Neutrophil (primary cell): ENCODE measurements around the gene MAN1A1.

ENCODE experiments used
- H3K27ac ChIP-seq: fragments of 200-600 bp; sonication (generic); 2 replicates; pipeline ENCODE4 v1.5.1; 2016; ENCODE audit warnings: mild to moderate bottlenecking, moderate library complexity
- H3K27me3 ChIP-seq: fragments of 200-600 bp; sonication (generic); 2 replicates; pipeline ENCODE4 v1.6.0; 2016; ENCODE audit warnings: mild to moderate bottlenecking
- H3K36me3 ChIP-seq: fragments of 200-600 bp; sonication (generic); 2 replicates; pipeline ENCODE4 v1.5.1; 2017
- H3K4me1 ChIP-seq, 2 experiments: fragments of 200-600 bp in 1 of 2; sonication (generic) in 1 of 2; 1 replicate in 1 of 2; 2 replicates in 1 of 2; pipeline versions ENCODE4 v1.5.1 to v1.6.1; 2013 to 2016; ENCODE audit warnings: low read depth in 1 of 2, low read length in 1 of 2, mild to moderate bottlenecking in 1 of 2, moderate library complexity in 1 of 2; ENCODE audit not compliant: control insufficient read depth in 1 of 2, insufficient read depth in 1 of 2
- H3K4me3 ChIP-seq, 2 experiments: fragments of 200-600 bp in 1 of 2; sonication (generic) in 1 of 2; 1 replicate in 1 of 2; 2 replicates in 1 of 2; pipeline ENCODE4 v1.5.1; 2013 to 2016; ENCODE audit warnings: low read depth in 1 of 2, low read length in 1 of 2, mild to moderate bottlenecking in 1 of 2, moderate library complexity in 1 of 2
- H3K9me3 ChIP-seq: fragments of 200-600 bp; sonication (generic); 2 replicates; pipeline ENCODE4 v1.5.1; 2016
- TF ChIP-seq, protein P1 (sequence below): fragments of 200-600 bp; sonication (generic); IDR thresholded peaks from 2 replicates; pipeline ENCODE4 v1.5.1; 2016; ENCODE audit warnings: antibody characterized with exemption

MAN1A1 gene

DNA sequence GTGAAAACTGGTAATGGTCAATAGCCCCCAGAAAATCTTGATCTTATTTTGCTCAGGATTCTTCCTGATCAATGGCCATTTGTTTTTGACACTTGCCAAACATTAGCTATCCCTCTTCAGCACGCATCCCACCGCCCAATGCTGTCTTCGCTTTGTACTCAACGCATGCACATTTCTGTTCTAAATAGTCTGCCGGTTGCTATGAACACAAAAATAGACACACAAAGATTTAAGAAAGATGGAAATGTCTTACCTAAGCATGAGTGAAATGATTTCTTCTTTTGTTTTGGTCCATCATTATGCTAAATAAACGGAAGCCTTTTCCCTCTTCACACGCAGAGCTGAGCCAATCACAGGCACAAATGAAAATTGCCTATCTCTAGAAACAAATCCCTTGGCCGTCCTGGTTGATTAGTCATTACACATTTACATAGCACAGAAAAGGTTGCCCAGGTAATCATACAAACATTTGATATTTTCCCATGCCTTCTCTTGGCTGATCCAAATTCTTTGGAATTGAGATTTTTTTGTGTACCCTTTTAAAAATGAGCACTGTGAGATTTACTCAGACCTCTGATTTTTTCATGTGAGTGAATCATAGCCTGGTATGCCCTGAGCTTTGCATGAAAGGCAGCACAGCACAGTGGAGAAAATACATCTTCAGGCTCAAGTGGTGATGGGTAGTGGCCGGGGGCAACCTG lies 200.6 kb downstream of the MAN1A1 start:
- TF ChIP-seq, protein P1, sequence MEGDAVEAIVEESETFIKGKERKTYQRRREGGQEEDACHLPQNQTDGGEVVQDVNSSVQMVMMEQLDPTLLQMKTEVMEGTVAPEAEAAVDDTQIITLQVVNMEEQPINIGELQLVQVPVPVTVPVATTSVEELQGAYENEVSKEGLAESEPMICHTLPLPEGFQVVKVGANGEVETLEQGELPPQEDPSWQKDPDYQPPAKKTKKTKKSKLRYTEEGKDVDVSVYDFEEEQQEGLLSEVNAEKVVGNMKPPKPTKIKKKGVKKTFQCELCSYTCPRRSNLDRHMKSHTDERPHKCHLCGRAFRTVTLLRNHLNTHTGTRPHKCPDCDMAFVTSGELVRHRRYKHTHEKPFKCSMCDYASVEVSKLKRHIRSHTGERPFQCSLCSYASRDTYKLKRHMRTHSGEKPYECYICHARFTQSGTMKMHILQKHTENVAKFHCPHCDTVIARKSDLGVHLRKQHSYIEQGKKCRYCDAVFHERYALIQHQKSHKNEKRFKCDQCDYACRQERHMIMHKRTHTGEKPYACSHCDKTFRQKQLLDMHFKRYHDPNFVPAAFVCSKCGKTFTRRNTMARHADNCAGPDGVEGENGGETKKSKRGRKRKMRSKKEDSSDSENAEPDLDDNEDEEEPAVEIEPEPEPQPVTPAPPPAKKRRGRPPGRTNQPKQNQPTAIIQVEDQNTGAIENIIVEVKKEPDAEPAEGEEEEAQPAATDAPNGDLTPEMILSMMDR: no peak
- H3K27me3 ChIP-seq: no peaks in the 10 kb centered on the region
- H3K9me3 ChIP-seq: no peaks in the 10 kb centered on the region
- no peaks in the 10 kb centered on the region for H3K36me3 ChIP-seq
- no peak overlapping the region for H3K4me3 ChIP-seq
- H3K4me1 ChIP-seq: no peaks in the 10 kb centered on the region
- H3K27ac ChIP-seq: no peak overlapping the region

DNA sequence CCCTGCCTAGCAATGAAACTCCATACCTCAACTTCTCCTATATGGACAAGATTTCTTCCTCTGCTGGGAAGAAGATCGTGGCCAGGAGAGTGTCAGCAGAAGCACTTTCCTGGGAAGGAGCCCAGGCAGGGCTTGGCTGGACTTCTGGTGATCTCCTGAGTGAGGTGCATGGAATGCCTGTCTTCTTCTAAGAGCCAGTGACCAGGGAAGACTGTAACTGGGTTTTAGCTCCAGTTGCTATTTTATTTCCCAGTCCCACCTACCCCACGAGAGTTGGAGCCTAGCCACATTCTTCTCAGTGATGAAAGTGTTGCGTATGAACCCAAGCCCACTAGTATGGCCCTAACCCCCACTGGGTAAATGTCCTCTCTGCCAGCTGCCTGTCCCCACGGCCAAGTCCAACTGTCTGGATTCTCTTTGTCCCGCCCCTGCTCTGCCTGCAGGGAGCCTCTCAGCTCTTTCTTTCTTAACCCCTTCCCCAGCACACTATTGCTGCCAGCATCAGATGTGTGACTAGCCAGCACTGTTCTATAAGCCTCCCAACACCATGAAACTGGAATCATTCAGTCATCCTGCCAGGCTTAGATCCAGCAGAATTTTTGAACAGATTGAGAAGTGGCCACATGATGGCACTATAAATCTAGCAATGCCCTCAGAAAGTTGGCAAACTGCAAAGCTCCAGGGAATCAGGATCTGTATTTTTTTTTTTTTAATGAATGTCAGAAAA lies 201.3 kb downstream of the MAN1A1 start:
- Histone ChIP-seq H3K27me3 (no peaks in the 10 kb centered on the region), H3K9me3 (no peaks in the 10 kb centered on the region), H3K4me3 (no peak overlapping the region), H3K36me3 (no peaks in the 10 kb centered on the region), H3K4me1 (no peaks in the 10 kb centered on the region), H3K27ac (no peak overlapping the region)
- TF ChIP-seq, protein P1: no peak

DNA sequence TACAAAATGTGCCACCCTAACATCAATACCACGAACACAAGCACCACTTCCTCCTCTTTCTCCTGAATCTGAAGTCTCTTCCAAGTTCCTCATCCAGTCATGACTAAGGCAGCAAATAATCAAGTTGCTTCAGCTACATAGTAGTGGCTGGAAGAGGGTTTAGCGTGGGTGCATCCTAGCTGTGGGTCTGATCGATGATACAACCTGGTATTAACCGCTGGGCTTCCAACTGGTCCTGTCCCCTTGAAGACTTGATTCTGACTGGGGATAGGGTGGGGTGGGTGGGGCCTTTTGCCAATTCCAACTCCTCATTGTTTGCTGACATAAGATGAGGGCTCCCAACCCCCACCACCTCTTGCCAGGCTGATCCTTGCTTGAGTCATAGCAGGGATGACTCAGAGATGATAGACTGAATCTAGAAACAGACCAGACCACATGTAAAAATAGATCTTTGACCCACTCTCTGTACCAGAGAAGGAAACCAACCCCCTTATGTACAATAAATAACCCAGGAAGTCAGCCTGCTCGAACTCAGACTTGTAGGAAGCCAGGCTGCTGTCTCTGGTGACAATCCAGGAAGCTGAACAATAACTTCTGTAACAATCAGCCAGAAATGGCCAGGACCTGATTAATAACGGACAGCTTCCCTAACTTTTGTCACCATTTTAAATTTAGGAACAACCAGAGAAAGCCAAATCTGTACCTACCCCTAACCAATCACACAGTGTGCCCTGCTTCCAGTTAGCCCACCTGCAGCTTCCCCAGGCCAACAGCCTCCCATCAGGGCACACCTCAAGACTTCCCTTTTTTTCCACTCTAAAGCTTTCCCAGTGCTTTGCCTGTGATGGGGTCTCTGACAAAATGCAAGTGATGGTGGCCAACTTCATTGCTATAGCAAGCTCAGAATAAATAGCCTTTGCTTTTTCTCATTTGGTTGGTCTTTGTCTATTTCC lies 202.2 kb downstream of the MAN1A1 start:
- TF ChIP-seq, protein P1: no peak
- H3K9me3 ChIP-seq: no peaks in the 10 kb centered on the region
- no peak overlapping the region for H3K4me3 ChIP-seq
- H3K36me3 ChIP-seq: no peaks in the 10 kb centered on the region
- H3K27me3 ChIP-seq: no peaks in the 10 kb centered on the region
- H3K27ac ChIP-seq: no peak overlapping the region
- H3K4me1 ChIP-seq: no peaks in the 10 kb centered on the region

DNA sequence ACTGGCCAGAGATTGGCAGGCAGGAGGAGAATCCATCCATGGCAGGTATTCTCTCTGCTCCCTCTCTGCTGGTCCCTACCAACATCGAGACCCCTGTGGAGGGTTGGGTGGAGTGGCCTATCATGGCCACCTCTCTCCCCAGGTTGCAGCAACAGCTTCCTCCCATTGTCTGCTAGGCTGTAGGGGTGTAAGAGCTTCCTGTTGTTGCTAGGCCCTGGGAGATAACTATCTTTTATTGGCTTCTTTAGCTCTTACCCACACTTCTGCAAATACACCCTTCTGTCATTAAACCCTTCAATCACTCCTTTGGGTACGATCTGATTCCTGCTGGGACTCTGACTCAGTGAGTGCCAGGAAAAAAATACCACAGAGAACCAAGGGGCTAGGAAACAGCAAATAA lies 204.4 kb downstream of the MAN1A1 start:
- no peak overlapping the region for H3K4me3 ChIP-seq
- H3K9me3 ChIP-seq: no peaks in the 10 kb centered on the region
- H3K36me3 ChIP-seq: no peaks in the 10 kb centered on the region
- TF ChIP-seq, protein P1: no peak
- no peaks in the 10 kb centered on the region for H3K27me3 ChIP-seq
- H3K27ac ChIP-seq: no peak overlapping the region
- no peaks in the 10 kb centered on the region for H3K4me1 ChIP-seq

DNA sequence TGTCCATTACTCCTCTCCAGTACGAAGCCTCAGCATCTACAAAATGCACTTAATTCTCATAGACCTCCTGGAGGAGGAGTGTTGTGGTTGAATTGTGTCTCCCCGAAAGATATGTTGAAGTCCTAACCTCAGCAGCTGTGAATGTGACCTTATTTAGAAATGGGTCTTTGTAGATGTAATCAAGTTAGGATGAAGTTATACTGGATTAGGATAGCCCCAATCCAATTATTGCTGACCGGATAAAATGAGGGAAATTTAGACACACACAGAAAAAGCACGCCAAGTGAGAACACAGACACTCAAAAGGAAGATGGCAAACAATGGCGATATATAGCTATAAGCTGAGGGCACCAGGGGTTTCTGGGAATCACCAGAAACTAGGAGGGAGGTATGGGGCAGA lies 206.9 kb downstream of the MAN1A1 start:
- H3K27ac ChIP-seq: no peak overlapping the region
- no peaks in the 10 kb centered on the region for H3K27me3 ChIP-seq
- no peaks in the 10 kb centered on the region for H3K4me1 ChIP-seq
- H3K4me3 ChIP-seq: no peak overlapping the region
- H3K36me3 ChIP-seq: no peaks in the 10 kb centered on the region
- H3K9me3 ChIP-seq: no peaks in the 10 kb centered on the region
- TF ChIP-seq, protein P1: no peak
